HG02981 (cell line): ENCODE results near the gene CCDC14.
"Not testable (repeated sequence)": the region's sequence is repeated elsewhere in the genome, so short reads cannot be mapped to it uniquely, and the experiment has no call there.

ENCODE experiments used
- ATAC-seq: cut with Tn5 transposase; IDR thresholded peaks from one replicate; pipeline ENCODE4 v1.9.1; 2021; ENCODE audit warnings: mild to moderate bottlenecking, moderate library complexity; ENCODE audit not compliant: unreplicated experiment

Gene CCDC14

GRCh38 chr3:123966799-123967198 lies 5.8 kb upstream of the CCDC14 start:
- not testable (repeated sequence) for ATAC-seq

- not testable (repeated sequence) for ATAC-seq
Observed at GRCh38 chr3:123964793-123965192, 3.8 kb upstream of the CCDC14 start.

GRCh38 chr3:123961508-123961856 lies 453 bp upstream of the CCDC14 start:
- no peak for ATAC-seq

- no peak for ATAC-seq
Observed at GRCh38 chr3:123953735-123954134, 7.3 kb downstream of the CCDC14 start.

- no peak for ATAC-seq
Observed at GRCh38 chr3:123952844-123953520, 8.0 kb downstream of the CCDC14 start.

GRCh38 chr3:123951522-123952447 lies 9.2 kb downstream of the CCDC14 start:
- no peak for ATAC-seq

- no peak for ATAC-seq
Observed at GRCh38 chr3:123949641-123950040, 11.4 kb downstream of the CCDC14 start.

GRCh38 chr3:123948449-123948848 lies 12.6 kb downstream of the CCDC14 start:
- ATAC-seq = no peak

GRCh38 chr3:123947482-123947881 lies 13.5 kb downstream of the CCDC14 start:
- no peak for ATAC-seq

GRCh38 chr3:123941542-123941941 lies 19.5 kb downstream of the CCDC14 start:
- no peak for ATAC-seq

GRCh38 chr3:123941121-123941520 lies 19.9 kb downstream of the CCDC14 start:
- ATAC-seq = no peak

GRCh38 chr3:123939706-123940105 lies 21.3 kb downstream of the CCDC14 start:
- ATAC-seq = no peak

- no peak for ATAC-seq
Observed at GRCh38 chr3:123936400-123936799, 24.6 kb downstream of the CCDC14 start.

- ATAC-seq = no peak
Observed at GRCh38 chr3:123935830-123936229, 25.2 kb downstream of the CCDC14 start.

GRCh38 chr3:123934250-123934649 lies 26.8 kb downstream of the CCDC14 start:
- no peak for ATAC-seq

- no peak for ATAC-seq
Observed at GRCh38 chr3:123930445-123930844, 30.6 kb downstream of the CCDC14 start.

GRCh38 chr3:123929325-123929724 lies 31.7 kb downstream of the CCDC14 start:
- ATAC-seq = no peak

GRCh38 chr3:123926396-123926795 lies 34.6 kb downstream of the CCDC14 start:
- ATAC-seq = no peak

GRCh38 chr3:123920868-123921267 lies 40.2 kb downstream of the CCDC14 start:
- no peak for ATAC-seq

- no peak for ATAC-seq
Observed at GRCh38 chr3:123920383-123920782, 40.6 kb downstream of the CCDC14 start.

GRCh38 chr3:123919353-123919752 lies 41.7 kb downstream of the CCDC14 start:
- ATAC-seq = no peak

- no peak for ATAC-seq
Observed at GRCh38 chr3:123914829-123915228, 46.2 kb downstream of the CCDC14 start.
